HEK293 (cell line): ENCODE data around the gene PHYH.

Experiments used
- ZBTB11 ChIP-seq: fragments of 450-650 bp; formaldehyde crosslinking; conservative IDR thresholded peaks from 2 replicates; pipeline ENCODE4 v1.5.1; 2016; ENCODE audit warnings: low read depth, missing biosample characterization, missing genetic modification characterization
- ZBTB7A ChIP-seq: fragments of 450-650 bp; formaldehyde crosslinking; IDR thresholded peaks from 2 replicates; pipeline ENCODE4 v1.5.1; 2016; ENCODE audit warnings: low read depth, missing biosample characterization, missing genetic modification characterization
- ZNF274 ChIP-seq, 2 experiments: fragments of 200-500 bp in 1 of 2; fragments of 450-650 bp in 1 of 2; sonication (Bioruptor generic) in 1 of 2; formaldehyde crosslinking in 1 of 2; IDR thresholded peaks; 2 replicates each; pipeline versions ENCODE4 v1.5.1 to v1.6.1; 2014 to 2016; ENCODE audit warnings: borderline replicate concordance in 1 of 2, inconsistent platforms in 1 of 2, low read length in 1 of 2, missing biosample characterization in 1 of 2, missing genetic modification characterization in 1 of 2
- ZNF335 ChIP-seq: fragments of 450-650 bp; formaldehyde crosslinking; conservative IDR thresholded peaks from 2 replicates; pipeline ENCODE4 v1.5.1; 2016; ENCODE audit warnings: missing biosample characterization, missing genetic modification characterization
- ZNF48 ChIP-seq: fragments of 450-650 bp; formaldehyde crosslinking; IDR thresholded peaks from 2 replicates; pipeline ENCODE4 v1.5.1; 2016; ENCODE audit warnings: missing biosample characterization, missing genetic modification characterization
- ZNF501 ChIP-seq: fragments of 450-650 bp; formaldehyde crosslinking; IDR thresholded peaks from 2 replicates; pipeline ENCODE4 v1.5.1; 2016; ENCODE audit warnings: missing biosample characterization, missing genetic modification characterization
- ZNF558 ChIP-seq: fragments of 450-650 bp; formaldehyde crosslinking; IDR thresholded peaks from 2 replicates; pipeline ENCODE4 v1.5.1; 2016; ENCODE audit warnings: missing biosample characterization, missing genetic modification characterization
- ZNF623 ChIP-seq: fragments of 450-650 bp; formaldehyde crosslinking; IDR thresholded peaks from 2 replicates; pipeline ENCODE4 v1.5.1; 2016; ENCODE audit warnings: missing biosample characterization, missing genetic modification characterization
- ZSCAN30 ChIP-seq: fragments of 450-650 bp; IDR thresholded peaks from 2 replicates; pipeline ENCODE4 v1.5.1; 2018; ENCODE audit warnings: missing biosample characterization, mild to moderate bottlenecking, missing genetic modification characterization, moderate library complexity
- TF ChIP-seq, protein P1 (sequence below): fragments of 450-650 bp; formaldehyde crosslinking; IDR thresholded peaks from 2 replicates; pipeline ENCODE4 v1.5.1; 2017; ENCODE audit warnings: missing biosample characterization, missing genetic modification characterization
- TF ChIP-seq, protein P2 (sequence below): fragments of 450-650 bp; formaldehyde crosslinking; IDR thresholded peaks from 2 replicates; pipeline ENCODE4 v1.5.1; 2016; ENCODE audit warnings: missing biosample characterization, missing genetic modification characterization
- TF ChIP-seq, protein P3 (sequence below): fragments of 450-650 bp; formaldehyde crosslinking; IDR thresholded peaks from 2 replicates; pipeline ENCODE4 v1.5.1; 2016; ENCODE audit warnings: missing biosample characterization, missing genetic modification characterization
- TF ChIP-seq, protein P4 (sequence below): fragments of 450-650 bp; formaldehyde crosslinking; IDR thresholded peaks from 2 replicates; pipeline ENCODE4 v1.5.1; 2017; ENCODE audit warnings: missing biosample characterization, missing genetic modification characterization
- TF ChIP-seq, protein P5 (sequence below): fragments of 450-650 bp; formaldehyde crosslinking; IDR thresholded peaks from 2 replicates; pipeline ENCODE4 v1.5.1; 2016; ENCODE audit warnings: missing biosample characterization, missing genetic modification characterization

DNA sequence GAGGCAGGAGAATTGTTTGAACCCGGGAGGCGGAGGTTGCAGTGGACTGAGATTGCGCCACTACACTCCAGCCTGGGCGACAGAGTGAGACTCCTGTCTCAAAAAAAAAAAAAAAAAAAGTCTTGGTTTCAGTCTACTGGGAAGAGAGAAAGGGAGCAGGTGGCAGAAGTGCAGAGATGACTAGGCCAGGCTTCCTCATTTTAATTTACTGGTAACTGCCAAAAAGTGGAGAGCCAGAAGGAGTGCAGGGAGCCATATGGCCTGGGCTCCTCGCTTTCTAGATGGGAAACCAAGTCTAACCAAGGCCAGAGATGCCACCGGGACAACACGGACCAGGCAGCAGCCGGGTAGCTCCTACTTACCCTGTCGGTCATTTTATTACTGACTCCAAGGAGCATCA is 36.0 kb upstream of the PHYH start:
- TF ChIP-seq, protein P1, sequence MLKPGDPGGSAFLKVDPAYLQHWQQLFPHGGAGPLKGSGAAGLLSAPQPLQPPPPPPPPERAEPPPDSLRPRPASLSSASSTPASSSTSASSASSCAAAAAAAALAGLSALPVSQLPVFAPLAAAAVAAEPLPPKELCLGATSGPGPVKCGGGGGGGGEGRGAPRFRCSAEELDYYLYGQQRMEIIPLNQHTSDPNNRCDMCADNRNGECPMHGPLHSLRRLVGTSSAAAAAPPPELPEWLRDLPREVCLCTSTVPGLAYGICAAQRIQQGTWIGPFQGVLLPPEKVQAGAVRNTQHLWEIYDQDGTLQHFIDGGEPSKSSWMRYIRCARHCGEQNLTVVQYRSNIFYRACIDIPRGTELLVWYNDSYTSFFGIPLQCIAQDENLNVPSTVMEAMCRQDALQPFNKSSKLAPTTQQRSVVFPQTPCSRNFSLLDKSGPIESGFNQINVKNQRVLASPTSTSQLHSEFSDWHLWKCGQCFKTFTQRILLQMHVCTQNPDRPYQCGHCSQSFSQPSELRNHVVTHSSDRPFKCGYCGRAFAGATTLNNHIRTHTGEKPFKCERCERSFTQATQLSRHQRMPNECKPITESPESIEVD (tag by site-specific recombination), result no peak
- TF ChIP-seq ZNF335 (tag by site-specific recombination), result no peak
- TF ChIP-seq, protein P2, sequence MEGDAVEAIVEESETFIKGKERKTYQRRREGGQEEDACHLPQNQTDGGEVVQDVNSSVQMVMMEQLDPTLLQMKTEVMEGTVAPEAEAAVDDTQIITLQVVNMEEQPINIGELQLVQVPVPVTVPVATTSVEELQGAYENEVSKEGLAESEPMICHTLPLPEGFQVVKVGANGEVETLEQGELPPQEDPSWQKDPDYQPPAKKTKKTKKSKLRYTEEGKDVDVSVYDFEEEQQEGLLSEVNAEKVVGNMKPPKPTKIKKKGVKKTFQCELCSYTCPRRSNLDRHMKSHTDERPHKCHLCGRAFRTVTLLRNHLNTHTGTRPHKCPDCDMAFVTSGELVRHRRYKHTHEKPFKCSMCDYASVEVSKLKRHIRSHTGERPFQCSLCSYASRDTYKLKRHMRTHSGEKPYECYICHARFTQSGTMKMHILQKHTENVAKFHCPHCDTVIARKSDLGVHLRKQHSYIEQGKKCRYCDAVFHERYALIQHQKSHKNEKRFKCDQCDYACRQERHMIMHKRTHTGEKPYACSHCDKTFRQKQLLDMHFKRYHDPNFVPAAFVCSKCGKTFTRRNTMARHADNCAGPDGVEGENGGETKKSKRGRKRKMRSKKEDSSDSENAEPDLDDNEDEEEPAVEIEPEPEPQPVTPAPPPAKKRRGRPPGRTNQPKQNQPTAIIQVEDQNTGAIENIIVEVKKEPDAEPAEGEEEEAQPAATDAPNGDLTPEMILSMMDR (tag by site-specific recombination), result no peak
- no peak for TF ChIP-seq ZNF501 (tag by site-specific recombination)
- TF ChIP-seq ZNF274 (IDR thresholded peaks at IDR 0.05; ENCODE audit: low read length), result no peak
- no peak for TF ChIP-seq ZNF274 (tag by site-specific recombination; IDR thresholded peaks at IDR 0.05; ENCODE audit: borderline replicate concordance)
- TF ChIP-seq, protein P3, sequence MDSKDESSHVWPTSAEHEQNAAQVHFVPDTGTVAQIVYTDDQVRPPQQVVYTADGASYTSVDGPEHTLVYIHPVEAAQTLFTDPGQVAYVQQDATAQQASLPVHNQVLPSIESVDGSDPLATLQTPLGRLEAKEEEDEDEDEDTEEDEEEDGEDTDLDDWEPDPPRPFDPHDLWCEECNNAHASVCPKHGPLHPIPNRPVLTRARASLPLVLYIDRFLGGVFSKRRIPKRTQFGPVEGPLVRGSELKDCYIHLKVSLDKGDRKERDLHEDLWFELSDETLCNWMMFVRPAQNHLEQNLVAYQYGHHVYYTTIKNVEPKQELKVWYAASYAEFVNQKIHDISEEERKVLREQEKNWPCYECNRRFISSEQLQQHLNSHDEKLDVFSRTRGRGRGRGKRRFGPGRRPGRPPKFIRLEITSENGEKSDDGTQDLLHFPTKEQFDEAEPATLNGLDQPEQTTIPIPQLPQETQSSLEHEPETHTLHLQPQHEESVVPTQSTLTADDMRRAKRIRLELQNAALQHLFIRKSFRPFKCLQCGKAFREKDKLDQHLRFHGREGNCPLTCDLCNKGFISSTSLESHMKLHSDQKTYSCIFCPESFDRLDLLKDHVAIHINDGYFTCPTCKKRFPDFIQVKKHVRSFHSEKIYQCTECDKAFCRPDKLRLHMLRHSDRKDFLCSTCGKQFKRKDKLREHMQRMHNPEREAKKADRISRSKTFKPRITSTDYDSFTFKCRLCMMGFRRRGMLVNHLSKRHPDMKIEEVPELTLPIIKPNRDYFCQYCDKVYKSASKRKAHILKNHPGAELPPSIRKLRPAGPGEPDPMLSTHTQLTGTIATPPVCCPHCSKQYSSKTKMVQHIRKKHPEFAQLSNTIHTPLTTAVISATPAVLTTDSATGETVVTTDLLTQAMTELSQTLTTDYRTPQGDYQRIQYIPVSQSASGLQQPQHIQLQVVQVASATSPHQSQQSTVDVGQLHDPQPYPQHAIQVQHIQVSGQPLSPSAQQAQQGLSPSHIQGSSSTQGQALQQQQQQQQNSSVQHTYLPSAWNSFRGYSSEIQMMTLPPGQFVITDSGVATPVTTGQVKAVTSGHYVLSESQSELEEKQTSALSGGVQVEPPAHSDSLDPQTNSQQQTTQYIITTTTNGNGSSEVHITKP, result no peak
- TF ChIP-seq, protein P4, sequence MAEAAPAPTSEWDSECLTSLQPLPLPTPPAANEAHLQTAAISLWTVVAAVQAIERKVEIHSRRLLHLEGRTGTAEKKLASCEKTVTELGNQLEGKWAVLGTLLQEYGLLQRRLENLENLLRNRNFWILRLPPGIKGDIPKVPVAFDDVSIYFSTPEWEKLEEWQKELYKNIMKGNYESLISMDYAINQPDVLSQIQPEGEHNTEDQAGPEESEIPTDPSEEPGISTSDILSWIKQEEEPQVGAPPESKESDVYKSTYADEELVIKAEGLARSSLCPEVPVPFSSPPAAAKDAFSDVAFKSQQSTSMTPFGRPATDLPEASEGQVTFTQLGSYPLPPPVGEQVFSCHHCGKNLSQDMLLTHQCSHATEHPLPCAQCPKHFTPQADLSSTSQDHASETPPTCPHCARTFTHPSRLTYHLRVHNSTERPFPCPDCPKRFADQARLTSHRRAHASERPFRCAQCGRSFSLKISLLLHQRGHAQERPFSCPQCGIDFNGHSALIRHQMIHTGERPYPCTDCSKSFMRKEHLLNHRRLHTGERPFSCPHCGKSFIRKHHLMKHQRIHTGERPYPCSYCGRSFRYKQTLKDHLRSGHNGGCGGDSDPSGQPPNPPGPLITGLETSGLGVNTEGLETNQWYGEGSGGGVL, result no peak
- no peak for TF ChIP-seq ZNF558
- no peak for TF ChIP-seq ZBTB7A (tag by site-specific recombination)
- no peak for TF ChIP-seq ZSCAN30 (tag by site-specific recombination)
- TF ChIP-seq, protein P5, sequence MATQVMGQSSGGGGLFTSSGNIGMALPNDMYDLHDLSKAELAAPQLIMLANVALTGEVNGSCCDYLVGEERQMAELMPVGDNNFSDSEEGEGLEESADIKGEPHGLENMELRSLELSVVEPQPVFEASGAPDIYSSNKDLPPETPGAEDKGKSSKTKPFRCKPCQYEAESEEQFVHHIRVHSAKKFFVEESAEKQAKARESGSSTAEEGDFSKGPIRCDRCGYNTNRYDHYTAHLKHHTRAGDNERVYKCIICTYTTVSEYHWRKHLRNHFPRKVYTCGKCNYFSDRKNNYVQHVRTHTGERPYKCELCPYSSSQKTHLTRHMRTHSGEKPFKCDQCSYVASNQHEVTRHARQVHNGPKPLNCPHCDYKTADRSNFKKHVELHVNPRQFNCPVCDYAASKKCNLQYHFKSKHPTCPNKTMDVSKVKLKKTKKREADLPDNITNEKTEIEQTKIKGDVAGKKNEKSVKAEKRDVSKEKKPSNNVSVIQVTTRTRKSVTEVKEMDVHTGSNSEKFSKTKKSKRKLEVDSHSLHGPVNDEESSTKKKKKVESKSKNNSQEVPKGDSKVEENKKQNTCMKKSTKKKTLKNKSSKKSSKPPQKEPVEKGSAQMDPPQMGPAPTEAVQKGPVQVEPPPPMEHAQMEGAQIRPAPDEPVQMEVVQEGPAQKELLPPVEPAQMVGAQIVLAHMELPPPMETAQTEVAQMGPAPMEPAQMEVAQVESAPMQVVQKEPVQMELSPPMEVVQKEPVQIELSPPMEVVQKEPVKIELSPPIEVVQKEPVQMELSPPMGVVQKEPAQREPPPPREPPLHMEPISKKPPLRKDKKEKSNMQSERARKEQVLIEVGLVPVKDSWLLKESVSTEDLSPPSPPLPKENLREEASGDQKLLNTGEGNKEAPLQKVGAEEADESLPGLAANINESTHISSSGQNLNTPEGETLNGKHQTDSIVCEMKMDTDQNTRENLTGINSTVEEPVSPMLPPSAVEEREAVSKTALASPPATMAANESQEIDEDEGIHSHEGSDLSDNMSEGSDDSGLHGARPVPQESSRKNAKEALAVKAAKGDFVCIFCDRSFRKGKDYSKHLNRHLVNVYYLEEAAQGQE, result no peak
- TF ChIP-seq ZNF623, result no peak
- no peak for TF ChIP-seq ZBTB11 (tag by site-specific recombination)
- TF ChIP-seq ZNF48, result no peak
